Parathyroid adenoma (tissue), 2 donors: ENCODE results near the gene SNX21.
"Not testable (repeated sequence)": the region's sequence is repeated elsewhere in the genome, so short reads cannot be mapped to it uniquely, and the experiment has no call there.

Source experiments
- H2AFZ ChIP-seq: fragments of 300-600 bp; sonication (generic); one replicate; pipeline ENCODE4 v1.7.0; 2017; ENCODE audit warnings: antibody characterized with exemption, mild to moderate bottlenecking
- H3K27ac ChIP-seq: fragments of 300-600 bp; sonication (generic); one replicate; pipeline ENCODE4 v1.7.0; 2017
- H3K27me3 ChIP-seq: fragments of 300-600 bp; sonication (generic); one replicate; pipeline ENCODE4 v1.7.0; 2017; ENCODE audit warnings: low read length; ENCODE audit not compliant: control insufficient read depth, insufficient read depth
- H3K36me3 ChIP-seq: fragments of 300-600 bp; sonication (generic); one replicate; pipeline ENCODE4 v1.7.0; 2017; ENCODE audit warnings: low read length; ENCODE audit not compliant: control insufficient read depth, insufficient read depth
- H3K4me1 ChIP-seq: fragments of 300-600 bp; sonication (generic); one replicate; pipeline ENCODE4 v1.7.0; 2017; ENCODE audit warnings: control low read depth
- H3K4me2 ChIP-seq: fragments of 300-600 bp; sonication (generic); one replicate; pipeline ENCODE4 v1.7.0; 2017; ENCODE audit warnings: low read length
- H3K4me3 ChIP-seq: fragments of 300-600 bp; sonication (generic); one replicate; pipeline ENCODE4 v1.7.0; 2017; ENCODE audit warnings: low read depth, low read length
- H3K79me2 ChIP-seq: fragments of 300-600 bp; sonication (generic); one replicate; pipeline ENCODE4 v1.7.0; 2017; ENCODE audit warnings: control low read depth
- H3K9ac ChIP-seq: fragments of 300-600 bp; sonication (generic); one replicate; pipeline ENCODE4 v1.7.0; 2017; ENCODE audit warnings: mild to moderate bottlenecking
- H3K9me3 ChIP-seq: fragments of 300-600 bp; sonication (generic); one replicate; pipeline ENCODE4 v1.7.0; 2017; ENCODE audit warnings: low read length; ENCODE audit not compliant: control insufficient read depth
- CTCF ChIP-seq: fragments of 300-600 bp; sonication (generic); IDR thresholded peaks from one replicate; pipeline ENCODE4 v1.7.0; 2017; ENCODE audit warnings: antibody characterized with exemption, mild to moderate bottlenecking
- donor health status: primary hyperparathyroidism.

The SNX21 gene

GRCh38 chr20:45833030-45833882 lies at the start of gene SNX21:
Gene SNX21, plus strand, starts transcription at chr20:45833799. Its CDS starts 121 bp downstream, at chr20:45833920.
- no peaks in the 10 kb centered on the region for H3K9me3 ChIP-seq
- H3K36me3 ChIP-seq: no peaks in the 10 kb centered on the region
- H3K9ac ChIP-seq: peak within 1 kb of the TSS; percentile 51
- no peak for TF ChIP-seq CTCF
- H3K27ac ChIP-seq: peak within 1 kb of the TSS; percentile 82
- peak within 1 kb of the TSS; percentile 92 for H2AFZ ChIP-seq
- no peaks in the 10 kb centered on the region for H3K79me2 ChIP-seq
- peaks cover 24% of the 10 kb centered on the region for H3K4me1 ChIP-seq
- no peaks in the 10 kb centered on the region for H3K27me3 ChIP-seq
- peak within 1 kb of the TSS; percentile 77 for H3K4me3 ChIP-seq
- H3K4me2 ChIP-seq: peak within 1 kb of the TSS; percentile 99

- H3K79me2 ChIP-seq: no peaks in the 10 kb centered on the region
- no peak overlapping the region for H2AFZ ChIP-seq
- no peak overlapping the region for H3K27ac ChIP-seq
- H3K4me1 ChIP-seq: peaks cover 11% of the 10 kb centered on the region
- no peaks in the 10 kb centered on the region for H3K36me3 ChIP-seq
- no peaks in the 10 kb centered on the region for H3K9me3 ChIP-seq
- no peak for TF ChIP-seq CTCF
- no peak overlapping the region for H3K4me3 ChIP-seq
- no peaks in the 10 kb centered on the region for H3K27me3 ChIP-seq
- H3K9ac ChIP-seq: no peak overlapping the region
- no peak overlapping the region for H3K4me2 ChIP-seq
These were observed 45.2 kb upstream of the SNX21 start for GRCh38 chr20:45788351-45788750.

GRCh38 chr20:45792317-45793118 lies 41.1 kb upstream of the SNX21 start:
- peak overlapping the region; percentile 77 for H3K9ac ChIP-seq
- no peaks in the 10 kb centered on the region for H3K79me2 ChIP-seq
- peak overlapping the region; percentile 95 for H3K4me3 ChIP-seq
- peaks cover 6% of the 10 kb centered on the region for H3K4me1 ChIP-seq
- no peaks in the 10 kb centered on the region for H3K27me3 ChIP-seq
- no peaks in the 10 kb centered on the region for H3K36me3 ChIP-seq
- H3K27ac ChIP-seq: peak overlapping the region; percentile 72
- H3K4me2 ChIP-seq: peak overlapping the region; percentile 96
- TF ChIP-seq CTCF: no peak
- peak overlapping the region; percentile 93 for H2AFZ ChIP-seq
- H3K9me3 ChIP-seq: no peaks in the 10 kb centered on the region

- H3K27ac ChIP-seq: no peak overlapping the region
- no peaks in the 10 kb centered on the region for H3K36me3 ChIP-seq
- no peak overlapping the region for H3K9ac ChIP-seq
- H3K4me2 ChIP-seq: no peak overlapping the region
- H3K79me2 ChIP-seq: no peaks in the 10 kb centered on the region
- no peak for TF ChIP-seq CTCF
- peaks cover 6% of the 10 kb centered on the region for H3K4me1 ChIP-seq
- no peak overlapping the region for H2AFZ ChIP-seq
- H3K4me3 ChIP-seq: no peak overlapping the region
- H3K27me3 ChIP-seq: no peaks in the 10 kb centered on the region
- H3K9me3 ChIP-seq: no peaks in the 10 kb centered on the region
These were observed 37.1 kb upstream of the SNX21 start for GRCh38 chr20:45796337-45797065.

GRCh38 chr20:45797510-45797909 lies 36.1 kb upstream of the SNX21 start:
- not testable (repeated sequence) for H3K79me2 ChIP-seq, H3K9ac ChIP-seq, H3K4me2 ChIP-seq, H3K36me3 ChIP-seq, H2AFZ ChIP-seq, H3K27ac ChIP-seq, H3K4me3 ChIP-seq, H3K27me3 ChIP-seq, H3K4me1 ChIP-seq, H3K9me3 ChIP-seq

- H3K4me3 ChIP-seq, H3K36me3 ChIP-seq, H3K4me1 ChIP-seq, H3K27me3 ChIP-seq, H3K79me2 ChIP-seq, H3K9me3 ChIP-seq, H3K4me2 ChIP-seq, H3K9ac ChIP-seq, H2AFZ ChIP-seq, H3K27ac ChIP-seq: not testable (repeated sequence)
These were observed 35.6 kb upstream of the SNX21 start for GRCh38 chr20:45797955-45798354.
